Gastrocnemius medialis (tissue), 4 donors: Measurements from ENCODE around the gene TRIO. TPM values are rescaled to one million over a fixed set of nuclear protein-coding genes. Genes with fewer than 3 reads are reported as not detected.

ENCODE experiments used
- ATAC-seq, 2 donors: fragments of 150-250 bp; one replicate each; pipeline ENCODE4 v1.9.1; 2016
- DNase-seq, 2 donors: peaks; one replicate each; pipeline ENCODE4 v3.0.0-alpha.2; 2019
- H3K27ac ChIP-seq, 4 donors: fragments of 200-600 bp; sonication (generic); 1 replicate in 1 of 4; 2 replicates in 3 of 4; pipeline ENCODE4 v1.5.1; 2016 to 2018; ENCODE audit warnings: mild to moderate bottlenecking in 2 of 4, moderate library complexity in 1 of 4
- H3K27me3 ChIP-seq, 3 donors: fragments of 200-600 bp; sonication (generic) in 2 of 3; 1 replicate in 1 of 3; 2 replicates in 2 of 3; pipeline versions ENCODE4 v1.5.1 to v1.6.0; 2016 to 2019; ENCODE audit warnings: mild to moderate bottlenecking in 1 of 3, moderate library complexity in 1 of 3
- H3K36me3 ChIP-seq, 2 donors: fragments of 200-600 bp; sonication (generic) in 1 of 2; one replicate each; pipeline ENCODE4 v1.5.1; 2017 to 2018
- H3K4me1 ChIP-seq, 2 donors: fragments of 200-600 bp; sonication (generic) in 1 of 2; one replicate each; pipeline ENCODE4 v1.5.1; 2016 to 2017; ENCODE audit warnings: mild to moderate bottlenecking in 2 of 2
- H3K4me3 ChIP-seq, 4 donors: fragments of 200-600 bp; sonication (generic) in 3 of 4; 1 replicate in 1 of 4; 2 replicates in 3 of 4; pipeline ENCODE4 v1.5.1; 2016 to 2019; ENCODE audit warnings: mild to moderate bottlenecking in 2 of 4
- H3K9me3 ChIP-seq, 3 donors: fragments of 200-600 bp; sonication (generic) in 2 of 3; 1 replicate in 1 of 3; 2 replicates in 2 of 3; pipeline ENCODE4 v1.5.1; 2016 to 2019
- CTCF ChIP-seq, 5 experiments: fragments of 450-650 bp in 3 of 5; fragments of 200-600 bp in 2 of 5; sonication (generic) in 2 of 5; IDR thresholded peaks in 4 of 5; conservative IDR thresholded peaks in 1 of 5; 1 replicate in 4 of 5; 2 replicates in 1 of 5; pipeline ENCODE4 v1.5.1; 2016 to 2019; ENCODE audit warnings: antibody characterized with exemption in 5 of 5, mild to moderate bottlenecking in 3 of 5, moderate library complexity in 3 of 5
- POLR2A ChIP-seq, 2 donors: fragments of 450-650 bp; IDR thresholded peaks; one replicate each; pipeline ENCODE4 v1.6.1; 2017; ENCODE audit warnings: antibody characterized with exemption in 2 of 2, mild to moderate bottlenecking in 2 of 2, moderate library complexity in 2 of 2
- in situ Hi-C, 4 donors: fragments of 200-750 bp; cut with MboI; loops; one replicate each; pipeline versions ENCODE4 v1.15.0 to v1.8.0; 2017; ENCODE audit warnings: low sequenced_read_pairs in 4 of 4
- intact Hi-C: fragments of 100-400 bp; cut with DNase I; formaldehyde crosslinking; loops from one replicate; pipeline ENCODE4 v1.15.1; 2023; ENCODE audit warnings: low total_unique reads
- total RNA-seq, 4 donors: library from RNA; depleted of rRNA; stranded (reverse); fragments of >200 nt; gene quantifications; one replicate each; pipeline versions ENCODE4 v1.1.0 to v1.2.3, GENCODE V29; 2016

TRIO gene
- total RNA-seq, 4 donors from 2014 or later, result 31.5 to 57.5 (median 50.4) TPM

- H3K27ac ChIP-seq, result no peak overlapping the region
- no peak for ATAC-seq
- in situ Hi-C loops, result loop anchor here in 1 of 4 donors (25.0 kb wide), 1 partner anchor 542 kb away; the partner anchor contains the start of gene OTULIN
Observed at GRCh38 chr5:14120176-14120575, 23.0 kb upstream of the TRIO start.

GRCh38 chr5:14121552-14121951, 21.6 kb upstream of the TRIO start:
- Histone ChIP-seq H3K36me3 (no peaks in the 10 kb centered on the region), H3K4me1 (no peaks in the 10 kb centered on the region), H3K27me3 (no peaks in the 10 kb centered on the region), H3K9me3 (no peaks in the 10 kb centered on the region), H3K4me3 (no peak overlapping the region), H3K27ac (no peak overlapping the region)
- ATAC-seq, result no peak
- TF ChIP-seq POLR2A (IDR thresholded peaks at IDR 0.05) (no peak), CTCF (IDR thresholded peaks at IDR 0.05 in 4 of 5, conservative IDR thresholded peaks at IDR 0.05 in 1 of 5) (no peak)
- no peak for DNase-seq
- in situ Hi-C loops (loop anchor here in 1 of 4 donors (25.0 kb wide), 1 partner anchor 541 kb away; the partner anchor contains the start of gene OTULIN), intact Hi-C loops (no loop called here)

More at GRCh38 chr5:14120176-14120575, 23.0 kb upstream of the TRIO start:
- TF ChIP-seq POLR2A (IDR thresholded peaks at IDR 0.05) (no peak), CTCF (IDR thresholded peaks at IDR 0.05 in 4 of 5, conservative IDR thresholded peaks at IDR 0.05 in 1 of 5) (no peak)
- no peak overlapping the region for H3K4me3 ChIP-seq
- no peaks in the 10 kb centered on the region for H3K36me3 ChIP-seq
- intact Hi-C loops, result no loop called here
- no peaks in the 10 kb centered on the region for H3K9me3 ChIP-seq
- H3K4me1 ChIP-seq, result no peaks in the 10 kb centered on the region
- no peaks in the 10 kb centered on the region for H3K27me3 ChIP-seq
- DNase-seq, result no peak

GRCh38 chr5:14122089-14122488, 21.1 kb upstream of the TRIO start:
- DNase-seq (no peak), ATAC-seq (no peak)
- TF ChIP-seq POLR2A (IDR thresholded peaks at IDR 0.05) (no peak), CTCF (IDR thresholded peaks at IDR 0.05 in 4 of 5, conservative IDR thresholded peaks at IDR 0.05 in 1 of 5) (no peak)
- H3K27ac ChIP-seq, result no peak overlapping the region
- in situ Hi-C loops (loop anchor here in 1 of 4 donors (25.0 kb wide), 1 partner anchor 540 kb away; the partner anchor contains the start of gene OTULIN), intact Hi-C loops (no loop called here)
- no peaks in the 10 kb centered on the region for H3K4me1 ChIP-seq
- no peak overlapping the region for H3K4me3 ChIP-seq
- H3K36me3 ChIP-seq, result no peaks in the 10 kb centered on the region
- H3K27me3 ChIP-seq, result no peaks in the 10 kb centered on the region
- no peaks in the 10 kb centered on the region for H3K9me3 ChIP-seq

GRCh38 chr5:14123551-14123950, 19.6 kb upstream of the TRIO start:
- intact Hi-C loops (no loop called here), in situ Hi-C loops (loop anchor here in 1 of 4 donors (25.0 kb wide), 1 partner anchor 539 kb away; the partner anchor contains the start of gene OTULIN)
- TF ChIP-seq CTCF (IDR thresholded peaks at IDR 0.05 in 4 of 5, conservative IDR thresholded peaks at IDR 0.05 in 1 of 5) (no peak), POLR2A (IDR thresholded peaks at IDR 0.05) (no peak)
- ATAC-seq (no peak), DNase-seq (no peak)
- no peaks in the 10 kb centered on the region for H3K27me3 ChIP-seq
- H3K27ac ChIP-seq, result no peak overlapping the region
- no peaks in the 10 kb centered on the region for H3K4me1 ChIP-seq
- H3K36me3 ChIP-seq, result no peaks in the 10 kb centered on the region
- H3K9me3 ChIP-seq, result no peaks in the 10 kb centered on the region
- H3K4me3 ChIP-seq, result no peak overlapping the region
